CD4-positive, alpha-beta T cell (primary cell): ENCODE results near the gene MAP3K14. TPM values are rescaled to one million over a fixed set of nuclear protein-coding genes. Genes with fewer than 3 reads are reported as not detected.

Experiments
- ATAC-seq: fragments of 200-7000 bp; cut with Tn5 transposase; one replicate; pipeline ENCODE4 v1.10.0; 2022; ENCODE audit warnings: mild to moderate bottlenecking; ENCODE audit not compliant: poor library complexity
- CTCF ChIA-PET: fragments of 350-600 bp; sonication (Branson Sonifier 250); formaldehyde crosslinking; loops from one replicate; lab custom pipeline; 2021; ENCODE audit warnings: antibody characterized with exemption, inconsistent platforms; lab: Charles Lee
- POLR2A ChIA-PET: fragments of 350-600 bp; sonication (Branson Sonifier 250); formaldehyde crosslinking; loops from one replicate; lab custom pipeline; 2021; ENCODE audit warnings: antibody characterized with exemption, inconsistent platforms; lab: Charles Lee
- DNase-seq, 14 experiments: peaks; one replicate each; pipeline ENCODE4 v3.0.0-alpha.2; 2013 to 2020; ENCODE audit warnings: mixed read lengths in 2 of 14
- H3K27ac ChIP-seq, 2 donors: one replicate each; pipeline versions ENCODE4 v1.5.1 to v1.7.0; 2013; ENCODE audit warnings: low read length in 2 of 2, low read depth in 1 of 2, mild to moderate bottlenecking in 1 of 2
- H3K27me3 ChIP-seq, 2 experiments: 1 replicate in 1 of 2; 2 replicates in 1 of 2; pipeline versions ENCODE4 v1.6.1 to v1.7.0; 2013; ENCODE audit warnings: low read length in 2 of 2, control low read depth in 1 of 2, mild to moderate bottlenecking in 1 of 2, moderate library complexity in 1 of 2; ENCODE audit not compliant: insufficient read depth in 2 of 2, control insufficient read depth in 1 of 2
- H3K36me3 ChIP-seq: one replicate; pipeline ENCODE4 v1.6.1; 2013; ENCODE audit warnings: low read length, control low read depth; ENCODE audit not compliant: insufficient read depth
- H3K4me1 ChIP-seq: one replicate; pipeline ENCODE4 v1.6.1; 2013; ENCODE audit warnings: low read length, control low read depth; ENCODE audit not compliant: insufficient read depth
- H3K4me3 ChIP-seq: one replicate; pipeline ENCODE4 v1.5.1; 2013; ENCODE audit warnings: mild to moderate bottlenecking, low read length, moderate library complexity
- H3K9me3 ChIP-seq, 2 experiments: 1 replicate in 1 of 2; 2 replicates in 1 of 2; pipeline versions ENCODE4 v1.6.1 to v1.7.0; 2013; ENCODE audit warnings: low read length in 2 of 2, mild to moderate bottlenecking in 2 of 2, control low read depth in 1 of 2, moderate library complexity in 1 of 2; ENCODE audit not compliant: control insufficient read depth in 1 of 2, insufficient read depth in 1 of 2
- H3K27ac Mint-ChIP-seq: one replicate; pipeline ENCODE4 v1.8.0; 2020; ENCODE audit warnings: mixed read lengths
- H3K27me3 Mint-ChIP-seq: one replicate; pipeline ENCODE4 v1.8.0; 2021; ENCODE audit warnings: mixed read lengths
- H3K36me3 Mint-ChIP-seq: one replicate; pipeline ENCODE4 v1.8.0; 2021; ENCODE audit warnings: low read depth, mixed read lengths
- H3K4me1 Mint-ChIP-seq: one replicate; pipeline ENCODE4 v1.8.0; 2021; ENCODE audit warnings: low read depth, mixed read lengths
- H3K4me3 Mint-ChIP-seq: one replicate; pipeline ENCODE4 v1.8.0; 2020; ENCODE audit warnings: mild to moderate bottlenecking, mixed read lengths
- H3K9me3 Mint-ChIP-seq: one replicate; pipeline ENCODE4 v1.8.0; 2020; ENCODE audit warnings: mixed read lengths
- CTCF ChIP-seq: fragments of 200-600 bp; IDR thresholded peaks from one replicate; pipeline ENCODE4 v1.8.0; 2022; ENCODE audit warnings: antibody characterized with exemption, mild to moderate bottlenecking
- intact Hi-C, 2 experiments: fragments of 100-400 bp; cut with DNase I in 1 of 2; cut with micrococcal nuclease in 1 of 2; formaldehyde crosslinking; loops; one replicate each; pipeline versions ENCODE4 v1.15.1 to v1.9.0; 2023 to 2025; cut with DNase I, micrococcal nuclease
- total RNA-seq, 174 experiments: library from RNA in 2 of 174; stranded (reverse) in 2 of 174; gene quantifications; one replicate each; pipeline ENCODE4 v1.2.3 and lab custom pipeline; 2021 to 2026

MAP3K14 gene
- total RNA-seq, 2 experiments from 2014 or later = 41.4 to 46.5 TPM

- no peaks in the 10 kb centered on the region for H3K36me3 ChIP-seq
- peaks cover 5% of the 10 kb centered on the region for H3K4me1 ChIP-seq
- peak in 1 of 14 experiments; percentile 5 for DNase-seq
- H3K9me3 ChIP-seq = no peaks in the 10 kb centered on the region
- intact Hi-C loops = no loop called here
- H3K36me3 Mint-ChIP-seq = no peaks in the 10 kb centered on the region
- no peak overlapping the region for H3K27ac Mint-ChIP-seq
- peaks cover 0 to 3% of the 10 kb centered on the region in 2 experiments for H3K27me3 ChIP-seq
- TF ChIP-seq CTCF = no peak
- H3K9me3 Mint-ChIP-seq = no peaks in the 10 kb centered on the region
- H3K27me3 Mint-ChIP-seq = no peaks in the 10 kb centered on the region
- H3K27ac ChIP-seq = no peak overlapping the region
- POLR2A ChIA-PET = interaction anchor here (1.0 kb wide), 1 partner anchor 24 kb away, joined by 4 read pairs; no protein-coding TSS in a partner anchor
- CTCF ChIA-PET = no interaction called here
- H3K4me1 Mint-ChIP-seq = no peaks in the 10 kb centered on the region
- H3K4me3 ChIP-seq = no peak overlapping the region
- no peak overlapping the region for H3K4me3 Mint-ChIP-seq
- ATAC-seq = no peak
Observed at GRCh38 chr17:45336390-45337182, 19.8 kb upstream of the MAP3K14 start.

- Histone ChIP-seq H3K4me1 (peaks cover 5% of the 10 kb centered on the region), H3K9me3 (no peaks in the 10 kb centered on the region), H3K27ac (no peak overlapping the region), H3K27me3 (peaks cover 0 to 3% of the 10 kb centered on the region in 2 experiments), H3K4me3 (no peak overlapping the region), H3K36me3 (no peaks in the 10 kb centered on the region)
- intact Hi-C loops = no loop called here
- ChIA-PET CTCF (interaction anchor here (1.1 kb wide), 1 partner anchor 200 kb away, joined by 3 read pairs; the partner anchor contains the start of gene ACBD4), POLR2A (interaction anchor here (1.0 kb wide), 1 partner anchor 25 kb away, joined by 4 read pairs; no protein-coding TSS in a partner anchor)
- Mint-ChIP-seq H3K27ac (no peak overlapping the region), H3K9me3 (no peaks in the 10 kb centered on the region), H3K4me3 (no peak overlapping the region), H3K36me3 (no peaks in the 10 kb centered on the region), H3K27me3 (no peaks in the 10 kb centered on the region), H3K4me1 (no peaks in the 10 kb centered on the region)
- no peak for DNase-seq
- TF ChIP-seq CTCF = no peak
- no peak for ATAC-seq
Observed at GRCh38 chr17:45335721-45336120, 18.9 kb upstream of the MAP3K14 start.

GRCh38 chr17:45334701-45335677 lies 18.2 kb upstream of the MAP3K14 start:
- Histone ChIP-seq H3K4me1 (peaks cover 5% of the 10 kb centered on the region), H3K9me3 (no peaks in the 10 kb centered on the region), H3K4me3 (no peak overlapping the region), H3K36me3 (no peaks in the 10 kb centered on the region), H3K27ac (no peak overlapping the region), H3K27me3 (peaks cover 0 to 3% of the 10 kb centered on the region in 2 experiments)
- DNase-seq (peak in 1 of 14 experiments; percentile 14), ATAC-seq (no peak)
- Mint-ChIP-seq H3K4me3 (no peak overlapping the region), H3K27ac (no peak overlapping the region), H3K36me3 (no peaks in the 10 kb centered on the region), H3K4me1 (no peaks in the 10 kb centered on the region), H3K9me3 (no peaks in the 10 kb centered on the region), H3K27me3 (no peaks in the 10 kb centered on the region)
- no peak for TF ChIP-seq CTCF
- POLR2A ChIA-PET = interaction anchor here (0.6 to 1.0 kb wide), 3 partner anchors 9 to 26 kb away, joined by 3 to 4 read pairs (median 3); partner anchors contain the start of gene MAP3K14
- CTCF ChIA-PET = interaction anchor here (1.1 kb wide), 1 partner anchor 200 kb away, joined by 3 read pairs; the partner anchor contains the start of gene ACBD4
- intact Hi-C loops = no loop called here
